B cell (primary cell): ENCODE results near the gene SHH.

Experiments used
- CTCF ChIP-seq: fragments of 200-600 bp; IDR thresholded peaks from one replicate; pipeline ENCODE4 v1.8.0; 2022; ENCODE audit warnings: antibody characterized with exemption, mild to moderate bottlenecking
- EZH2 ChIP-seq: IDR thresholded peaks from 2 replicates; pipeline ENCODE4 v1.6.1; 2012; ENCODE audit warnings: borderline replicate concordance, low read depth, mild to moderate bottlenecking, moderate library complexity, low read length; ENCODE audit not compliant: insufficient read depth, poor library complexity, severe bottlenecking

- TF ChIP-seq CTCF: no peak
- no peak for TF ChIP-seq EZH2
Observed at GRCh38 chr7:155807789-155808548, 4.3 kb downstream of the SHH start.
